OCI-M1 (cell line): Measurements from ENCODE around the gene OR8J3.
"Not testable (repeated sequence)": the region's sequence is repeated elsewhere in the genome, so short reads cannot be mapped to it uniquely, and the experiment has no call there.

Source experiments
- DNase-seq: peaks from one replicate; lab custom pipeline; 2025; lab: John Stamatoyannopoulos, UW

The OR8J3 gene

GRCh38 chr11:56140151-56140661, at the start of gene OR8J3:
Gene OR8J3 (minus strand): TSS chr11:56140201. CDS start chr11:56137718, 2,483 bp downstream.
- DNase-seq: no peak

DNA sequence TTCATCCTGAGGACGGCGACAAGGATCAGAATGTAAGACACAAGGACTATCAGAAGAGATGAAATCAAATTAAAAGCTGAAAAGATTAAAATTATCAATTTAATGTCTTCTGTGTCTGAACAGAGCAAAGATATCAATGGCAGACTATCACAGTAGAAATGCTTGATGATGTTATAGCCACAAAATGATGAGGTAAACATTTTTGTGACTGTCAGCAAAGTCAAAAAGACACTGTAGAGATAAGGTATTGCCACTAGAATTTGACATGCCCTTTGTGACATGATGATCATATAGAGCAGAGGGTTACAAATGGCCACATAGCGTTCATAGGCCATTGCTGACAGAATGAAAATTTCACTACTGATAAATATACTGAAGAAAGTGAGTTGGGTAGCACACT, 48.6 kb upstream of the OR8J3 start:
- no peak for DNase-seq

- no peak for DNase-seq
These were observed 43.5 kb upstream of the OR8J3 start for GRCh38 chr11:56183459-56183858.

GRCh38 chr11:56176318-56176717, 36.3 kb upstream of the OR8J3 start, which contains the start of gene OR5J2:
Gene OR5J2 (plus strand): TSS chr11:56176618. CDS start chr11:56176618, 0 bp downstream.
- DNase-seq: no peak

DNA sequence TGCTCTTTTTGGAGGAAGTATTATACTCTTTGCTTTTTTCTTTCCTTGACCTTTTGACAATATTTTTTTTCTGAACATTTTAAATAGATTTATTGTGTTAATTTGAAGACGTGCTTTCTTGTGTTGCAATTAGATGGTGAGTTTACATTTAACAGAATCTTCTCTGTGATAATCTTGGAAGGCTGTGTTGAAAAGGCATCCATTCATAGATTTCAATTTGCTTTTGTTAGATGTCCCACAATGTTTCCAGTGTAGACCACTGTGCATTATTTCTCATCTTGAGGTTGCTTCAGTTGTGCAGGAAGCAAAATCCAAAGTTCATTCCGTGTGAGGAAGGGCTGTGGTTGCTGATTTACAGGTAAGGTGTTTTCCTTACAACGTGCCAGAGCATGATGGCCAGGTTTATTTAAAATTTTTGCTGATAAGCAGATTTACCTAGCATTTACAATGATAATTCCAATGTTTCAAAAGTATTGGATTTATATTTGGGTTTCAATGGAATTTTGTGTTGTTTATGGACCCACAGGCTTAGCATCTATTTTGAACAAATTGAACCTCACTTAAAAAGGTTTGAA, 32.3 kb upstream of the OR8J3 start:
- DNase-seq: no peak

GRCh38 chr11:56163804-56164203, 23.8 kb upstream of the OR8J3 start:
- no peak for DNase-seq

DNA sequence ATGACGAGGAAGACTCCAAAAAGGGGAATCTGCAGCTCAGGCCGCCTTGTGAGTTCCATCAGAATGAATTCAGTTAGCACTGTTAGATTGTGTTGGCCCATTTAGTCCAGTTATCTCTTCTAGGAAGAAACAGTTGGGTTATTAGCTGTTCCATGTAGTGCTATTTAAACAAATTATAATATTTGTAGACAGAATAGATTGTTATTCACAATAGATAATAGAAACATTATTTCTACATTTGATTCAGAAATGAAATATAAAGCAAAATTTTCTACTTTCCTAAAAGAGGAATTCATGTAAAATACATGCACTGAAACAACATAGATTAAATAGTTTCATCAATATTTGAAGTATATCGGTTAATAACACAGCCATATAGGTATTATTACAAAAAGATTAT, 20.2 kb upstream of the OR8J3 start, which contains the start of gene OR8K5:
Gene OR8K5 (minus strand): TSS at position 101 of the 400 bp plus-strand sequence. CDS start 0 bp downstream, at position 101.
- no peak for DNase-seq

GRCh38 chr11:56152333-56152732, 12.3 kb upstream of the OR8J3 start:
- no peak for DNase-seq

DNA sequence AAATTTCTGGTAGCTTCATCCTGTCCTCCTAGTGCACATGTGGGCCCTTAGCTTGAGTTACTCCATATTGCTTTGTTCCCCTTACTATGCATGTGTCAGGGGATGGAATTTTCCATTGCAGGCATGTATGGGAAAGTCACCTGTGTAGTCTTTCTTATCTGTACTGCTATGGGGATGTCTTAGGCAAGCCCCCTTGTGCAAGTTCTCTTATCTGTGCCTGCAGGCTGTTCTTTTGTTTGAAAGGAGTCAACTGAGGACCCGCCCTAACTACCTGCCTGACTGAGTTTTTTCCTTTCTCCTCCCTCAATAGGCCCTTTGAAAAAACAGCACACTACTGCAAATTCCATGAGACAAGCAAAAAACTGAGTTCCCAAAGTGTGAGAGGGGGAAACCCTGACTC, 11.4 kb upstream of the OR8J3 start:
- DNase-seq: no peak

GRCh38 chr11:56143681-56144080, 3.7 kb upstream of the OR8J3 start:
- DNase-seq: not testable (repeated sequence)

DNA sequence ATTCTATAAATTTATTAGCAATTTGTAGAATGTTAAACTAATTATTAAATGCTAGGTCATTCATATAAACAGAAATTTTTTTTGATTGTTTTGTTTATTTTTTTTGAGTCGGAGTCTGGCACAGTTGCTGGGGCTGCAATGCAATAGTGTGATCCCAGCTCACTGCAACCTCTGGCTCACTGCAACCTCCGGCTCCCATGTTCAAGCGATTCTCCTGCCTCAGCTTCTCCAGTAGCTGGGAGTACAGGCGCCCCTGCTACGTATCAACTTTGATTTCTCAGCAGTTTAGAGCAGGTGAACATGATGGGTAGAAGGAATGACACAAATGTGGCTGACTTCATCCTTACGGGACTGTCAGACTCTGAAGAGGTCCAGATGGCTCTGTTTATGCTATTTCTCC, 17.9 kb downstream of the OR8J3 start, which contains the start of gene OR8H3:
Gene OR8H3 (plus strand): TSS at position 301 of the 400 bp plus-strand sequence. CDS start 0 bp downstream, at position 301.
- no peak for DNase-seq

GRCh38 chr11:56103210-56103737, 36.7 kb downstream of the OR8J3 start, which contains the start of gene OR8H2:
Gene OR8H2 (plus strand): TSS chr11:56103687. CDS start chr11:56105043, 1,356 bp downstream.
- DNase-seq: no peak

GRCh38 chr11:56093008-56093407, 47.0 kb downstream of the OR8J3 start, which contains the start of gene OR8I2:
Gene OR8I2 (plus strand): TSS chr11:56093308. CDS start chr11:56093308, 0 bp downstream.
- no peak for DNase-seq

GRCh38 chr11:56089697-56090096, 50.3 kb downstream of the OR8J3 start:
- DNase-seq: no peak
